HepG2 (cell line): Measurements from ENCODE around the gene BBLN. TPM values are rescaled to one million over a fixed set of nuclear protein-coding genes. Genes with fewer than 3 reads are reported as not detected.

ENCODE experiments used
- EZH2 ChIP-seq: conservative IDR thresholded peaks from 2 replicates; pipeline ENCODE4 v1.6.1; 2012; ENCODE audit warnings: mild to moderate bottlenecking, low read depth, low read length, moderate library complexity
- HNF4G ChIP-seq, 2 experiments: sonication (generic) in 1 of 2; formaldehyde crosslinking in 1 of 2; IDR thresholded peaks; 2 replicates each; pipeline versions ENCODE4 v1.4.0 to v1.6.1; 2011 to 2020; ENCODE audit warnings: borderline replicate concordance in 2 of 2, low read depth in 2 of 2, mild to moderate bottlenecking in 2 of 2, low read length in 1 of 2, missing genetic modification reagents in 1 of 2, moderate library complexity in 1 of 2
- HNRNPH1 ChIP-seq: fragments of 200-400 bp; formaldehyde crosslinking; optimal IDR thresholded peaks from 2 replicates; pipeline ENCODE3; 2017; ENCODE audit warnings: mild to moderate bottlenecking, low read depth, low read length
- NONO ChIP-seq, 2 experiments: fragments of 450-650 bp in 1 of 2; sonication (generic) in 1 of 2; formaldehyde crosslinking in 1 of 2; IDR thresholded peaks in 1 of 2; conservative IDR thresholded peaks in 1 of 2; 2 replicates each; pipeline versions ENCODE4 v1.6.1 to v1.8.0; 2017 to 2022; ENCODE audit warnings: mild to moderate bottlenecking in 1 of 2, missing genetic modification reagents in 1 of 2, moderate library complexity in 1 of 2
- PHF21A ChIP-seq: sonication (generic); formaldehyde crosslinking; IDR thresholded peaks from 2 replicates; pipeline ENCODE4 v1.5.0; 2020; ENCODE audit warnings: mild to moderate bottlenecking, missing genetic modification reagents
- POGZ ChIP-seq: sonication (generic); formaldehyde crosslinking; IDR thresholded peaks from 2 replicates; pipeline ENCODE4 v1.4.0; 2020; ENCODE audit warnings: mild to moderate bottlenecking, missing genetic modification reagents
- SNAI1 ChIP-seq: sonication (generic); formaldehyde crosslinking; IDR thresholded peaks from 2 replicates; pipeline ENCODE4 v1.5.0; 2020; ENCODE audit warnings: mild to moderate bottlenecking, missing genetic modification reagents, borderline replicate concordance
- TAF1 ChIP-seq: sonication (generic); formaldehyde crosslinking; IDR thresholded peaks from 2 replicates; pipeline ENCODE4 v1.4.0; 2020; ENCODE audit warnings: missing genetic modification reagents
- U2AF1 ChIP-seq: fragments of 200-400 bp; formaldehyde crosslinking; optimal IDR thresholded peaks from 2 replicates; pipeline ENCODE3; 2017; ENCODE audit warnings: mild to moderate bottlenecking, low read depth, low read length
- YY1 ChIP-seq: IDR thresholded peaks from 2 replicates; pipeline ENCODE4 v1.6.1; 2011; ENCODE audit warnings: low read length, low read depth, moderate library complexity, mild to moderate bottlenecking; ENCODE audit not compliant: insufficient read depth, insufficient replicate concordance
- ZNF225 ChIP-seq: sonication (generic); formaldehyde crosslinking; IDR thresholded peaks from 2 replicates; pipeline ENCODE4 v1.4.0; 2020; ENCODE audit warnings: mild to moderate bottlenecking, missing genetic modification reagents
- ZNF552 ChIP-seq: sonication (generic); formaldehyde crosslinking; IDR thresholded peaks from 2 replicates; pipeline ENCODE4 v1.9.0; 2022; ENCODE audit warnings: missing genetic modification reagents, mild to moderate bottlenecking, borderline replicate concordance
- ZNF660 ChIP-seq: sonication (generic); formaldehyde crosslinking; IDR thresholded peaks from 2 replicates; pipeline ENCODE4 v1.5.1; 2020; ENCODE audit warnings: mild to moderate bottlenecking, low read depth, missing genetic modification reagents, borderline replicate concordance
- ZNF839 ChIP-seq: sonication (generic); formaldehyde crosslinking; IDR thresholded peaks from 2 replicates; pipeline ENCODE4 v1.4.0; 2020; ENCODE audit warnings: missing genetic modification reagents, mild to moderate bottlenecking, borderline replicate concordance
- ZNF850 ChIP-seq: sonication (generic); formaldehyde crosslinking; conservative IDR thresholded peaks from 2 replicates; pipeline ENCODE4 v1.9.0; 2021; ENCODE audit warnings: mild to moderate bottlenecking, missing genetic modification reagents
- polyA plus RNA-seq, 8 experiments: library from polyadenylated mRNA; depleted of rRNA in 3 of 8; stranded (reverse) in 7 of 8; unstranded in 1 of 8; fragments of >200 nt; fragmentation: Illumina TruSeq in 4 of 8; extraction: Trizol in 4 of 8; gene quantifications; 2 replicates each; pipeline versions ENCODE4 v1.2.1 to v1.2.3, GENCODE V29; 2011 to 2016; ENCODE audit warnings: low read depth in 4 of 8, missing spikeins in 1 of 8, mixed read lengths in 1 of 8; ENCODE audit not compliant: insufficient read depth in 1 of 8
- total RNA-seq, 5 experiments: library from RNA; depleted of rRNA; stranded (reverse); fragments of >200 nt; fragmentation: Illumina TruSeq; extraction: Trizol; gene quantifications; 2 replicates each; pipeline ENCODE4 v1.2.3, GENCODE V29; 2016; ENCODE audit warnings: low read depth in 1 of 5
- TF ChIP-seq, protein P1 (sequence below): sonication (generic); formaldehyde crosslinking; IDR thresholded peaks from 2 replicates; pipeline ENCODE4 v1.4.0; 2020; ENCODE audit warnings: missing genetic modification reagents
- TF ChIP-seq, protein P2 (sequence below): IDR thresholded peaks from 2 replicates; pipeline ENCODE4 v1.6.1; 2016; ENCODE audit warnings: missing biosample characterization, missing genetic modification reagents, low read depth
- TF ChIP-seq, protein P3 (sequence below): sonication (generic); formaldehyde crosslinking; IDR thresholded peaks from 2 replicates; pipeline ENCODE4 v1.4.0; 2020; ENCODE audit warnings: missing genetic modification reagents

The BBLN gene
- total and polyA plus RNA-seq, 2 of the 13 experiments (the other 11 are each of a cell fraction or from before 2014, with no cell fraction given), result 27.6 to 33.1 TPM

GRCh38 chr9:128127990-128128835 is 31.9 kb upstream of the BBLN start (continued):
- TF ChIP-seq ZNF850 (CRISPR knock-in tag) (0 out of 2 replicates have a peak, but pooled peaks have one; percentile 47), NONO (IDR thresholded peaks at IDR 0.05) (no peak), NONO (CRISPR knock-in tag; conservative IDR thresholded peaks at IDR 0.05) (peak; percentile 46; the same call in 1 of the 2 replicates), HNRNPH1 (no peak), U2AF1 (no peak), HNF4G (IDR thresholded peaks at IDR 0.05; ENCODE audit: borderline replicate concordance, low read depth, low read length) (0 out of 2 replicates have a peak, but pooled peaks have one; percentile 1), HNF4G (CRISPR knock-in tag; IDR thresholded peaks at IDR 0.05; ENCODE audit: borderline replicate concordance, low read depth) (no peak), YY1 (peak; percentile 42), PHF21A (CRISPR knock-in tag) (peak; percentile 57), ZNF552 (CRISPR knock-in tag) (0 out of 2 replicates have a peak, but pooled peaks have one; percentile 25), TAF1 (peak; percentile 64; the same call in 1 of the 2 replicates), EZH2 (no peak), ZNF225 (CRISPR knock-in tag) (no peak), ZNF660 (no peak), SNAI1 (CRISPR knock-in tag) (peak; percentile 71; the same call in 1 of the 2 replicates), POGZ (CRISPR knock-in tag) (no peak), ZNF839 (CRISPR knock-in tag) (0 out of 2 replicates have a peak, but pooled peaks have one; percentile 59)
- TF ChIP-seq, protein P1, sequence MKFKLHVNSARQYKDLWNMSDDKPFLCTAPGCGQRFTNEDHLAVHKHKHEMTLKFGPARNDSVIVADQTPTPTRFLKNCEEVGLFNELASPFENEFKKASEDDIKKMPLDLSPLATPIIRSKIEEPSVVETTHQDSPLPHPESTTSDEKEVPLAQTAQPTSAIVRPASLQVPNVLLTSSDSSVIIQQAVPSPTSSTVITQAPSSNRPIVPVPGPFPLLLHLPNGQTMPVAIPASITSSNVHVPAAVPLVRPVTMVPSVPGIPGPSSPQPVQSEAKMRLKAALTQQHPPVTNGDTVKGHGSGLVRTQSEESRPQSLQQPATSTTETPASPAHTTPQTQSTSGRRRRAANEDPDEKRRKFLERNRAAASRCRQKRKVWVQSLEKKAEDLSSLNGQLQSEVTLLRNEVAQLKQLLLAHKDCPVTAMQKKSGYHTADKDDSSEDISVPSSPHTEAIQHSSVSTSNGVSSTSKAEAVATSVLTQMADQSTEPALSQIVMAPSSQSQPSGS (CRISPR knock-in tag), result no peak; the same call in 1 of the 2 replicates
- TF ChIP-seq, protein P2, sequence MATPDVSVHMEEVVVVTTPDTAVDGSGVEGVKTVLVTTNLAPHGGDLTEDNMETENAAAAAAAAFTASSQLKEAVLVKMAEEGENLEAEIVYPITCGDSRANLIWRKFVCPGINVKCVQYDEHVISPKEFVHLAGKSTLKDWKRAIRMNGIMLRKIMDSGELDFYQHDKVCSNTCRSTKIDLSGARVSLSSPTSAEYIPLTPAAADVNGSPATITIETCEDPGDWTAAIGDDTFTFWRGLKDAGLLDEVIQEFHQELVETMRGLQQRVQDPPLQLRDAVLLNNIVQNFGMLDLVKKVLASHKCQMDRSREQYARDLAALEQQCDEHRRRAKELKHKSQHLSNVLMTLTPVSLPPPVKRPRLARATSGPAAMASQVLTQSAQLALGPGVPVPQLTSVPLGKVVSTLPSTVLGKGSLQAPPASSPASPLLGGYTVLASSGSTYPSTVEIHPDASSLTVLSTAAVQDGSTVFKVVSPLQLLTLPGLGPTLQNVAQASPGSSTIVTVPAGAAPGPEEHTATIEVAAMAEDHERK, result peak; percentile 24; the same call in 1 of the 2 replicates
- TF ChIP-seq, protein P3, sequence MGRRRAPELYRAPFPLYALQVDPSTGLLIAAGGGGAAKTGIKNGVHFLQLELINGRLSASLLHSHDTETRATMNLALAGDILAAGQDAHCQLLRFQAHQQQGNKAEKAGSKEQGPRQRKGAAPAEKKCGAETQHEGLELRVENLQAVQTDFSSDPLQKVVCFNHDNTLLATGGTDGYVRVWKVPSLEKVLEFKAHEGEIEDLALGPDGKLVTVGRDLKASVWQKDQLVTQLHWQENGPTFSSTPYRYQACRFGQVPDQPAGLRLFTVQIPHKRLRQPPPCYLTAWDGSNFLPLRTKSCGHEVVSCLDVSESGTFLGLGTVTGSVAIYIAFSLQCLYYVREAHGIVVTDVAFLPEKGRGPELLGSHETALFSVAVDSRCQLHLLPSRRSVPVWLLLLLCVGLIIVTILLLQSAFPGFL (CRISPR knock-in tag), result no peak
